Large intestine (tissue), 3 donors: ENCODE results near the gene ITGA5. TPM values are rescaled to one million over a fixed set of nuclear protein-coding genes. Genes with fewer than 3 reads are reported as not detected.

Experiments used
- DNase-seq, 2 donors: peaks; one replicate each; pipeline versions ENCODE4 v3.0.0 to v3.0.0-alpha.2; 2013
- H3K27ac ChIP-seq: one replicate; pipeline ENCODE4 v1.5.1; 2013; ENCODE audit warnings: low read length
- H3K27me3 ChIP-seq: 2 replicates; pipeline ENCODE4 v1.6.1; 2013; ENCODE audit warnings: low read length; ENCODE audit not compliant: control insufficient read depth, insufficient read depth
- H3K36me3 ChIP-seq: 2 replicates; pipeline ENCODE4 v1.6.1; 2013; ENCODE audit warnings: low read length; ENCODE audit not compliant: control insufficient read depth, insufficient read depth
- H3K4me1 ChIP-seq: one replicate; pipeline ENCODE4 v1.6.1; 2013; ENCODE audit warnings: low read length; ENCODE audit not compliant: control insufficient read depth, insufficient read depth
- H3K4me3 ChIP-seq: one replicate; pipeline ENCODE4 v1.5.1; 2013; ENCODE audit warnings: low read length
- H3K9me3 ChIP-seq: one replicate; pipeline ENCODE4 v1.6.1; 2013; ENCODE audit warnings: mild to moderate bottlenecking, low read depth, low read length, moderate library complexity; ENCODE audit not compliant: control insufficient read depth
- WGBS: methylation state at CpG from one replicate; pipeline ENCODE4 v1.1.5; 2013; ENCODE audit warnings: low lambda C conversion rate; ENCODE audit not compliant: insufficient coverage; 5-methylcytosine and 5-hydroxymethylcytosine counted together
- polyA plus RNA-seq: library from polyadenylated mRNA; unstranded; fragments of 120-200 nt; gene quantifications from one replicate; pipeline ENCODE4 v1.2.1, GENCODE V29; 2013

ITGA5 gene
- polyA plus RNA-seq, 1 donor: 23.9 TPM

GRCh38 chr12:54447917-54448316 lies 28.9 kb upstream of the ITGA5 start:
- no peak for DNase-seq
- WGBS: 88% methylated on average over 1 of the region's 2 CpGs
- Histone ChIP-seq H3K36me3 (no peaks in the 10 kb centered on the region), H3K27ac (no peak overlapping the region), H3K4me1 (peaks cover 6% of the 10 kb centered on the region), H3K27me3 (no peaks in the 10 kb centered on the region), H3K9me3 (no peaks in the 10 kb centered on the region), H3K4me3 (no peak overlapping the region)

DNA sequence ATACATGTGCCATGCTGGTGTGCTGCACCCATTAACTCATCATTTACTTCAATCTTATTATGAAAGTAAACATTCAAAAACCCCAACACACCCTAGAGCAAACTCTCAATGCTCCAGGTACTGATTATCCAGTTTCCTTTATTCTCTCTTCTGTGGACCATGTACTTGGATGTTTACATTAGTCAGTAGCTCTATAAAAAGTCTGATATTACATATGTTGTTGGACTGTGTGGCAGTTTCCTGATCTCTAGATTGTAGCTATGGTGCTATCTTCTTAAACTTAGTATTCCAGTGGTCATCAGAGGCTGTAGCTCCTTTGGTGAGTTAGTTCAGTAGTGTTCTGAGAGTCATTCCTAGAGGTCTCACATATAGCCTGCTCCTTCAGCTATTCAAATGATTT lies 25.1 kb upstream of the ITGA5 start:
- Histone ChIP-seq H3K27ac (no peak overlapping the region), H3K4me1 (peaks cover 6% of the 10 kb centered on the region), H3K4me3 (no peak overlapping the region), H3K27me3 (no peaks in the 10 kb centered on the region), H3K9me3 (no peaks in the 10 kb centered on the region), H3K36me3 (no peaks in the 10 kb centered on the region)
- DNase-seq: peak; percentile 23 to 77

DNA sequence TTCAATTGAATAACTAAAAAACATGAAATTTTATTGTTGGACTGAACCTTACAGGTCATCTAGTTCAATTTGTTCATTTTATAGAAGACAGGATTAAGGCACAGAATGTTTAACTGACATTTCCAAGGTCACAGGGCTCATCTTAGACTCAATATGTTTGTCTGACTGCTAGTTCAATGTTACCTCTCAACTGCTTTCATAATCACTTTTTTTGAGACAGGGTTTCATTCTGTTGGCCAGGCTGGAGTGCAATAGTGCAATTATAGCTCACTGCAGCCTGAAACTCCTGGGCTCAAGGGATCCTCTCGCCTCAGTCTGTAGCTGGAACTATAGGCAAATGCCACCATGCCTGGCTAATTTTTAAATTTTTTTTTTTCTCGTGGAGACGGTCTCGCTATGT lies 24.4 kb upstream of the ITGA5 start:
- DNase-seq: no peak
- Histone ChIP-seq H3K36me3 (no peaks in the 10 kb centered on the region), H3K4me3 (no peak overlapping the region), H3K9me3 (no peaks in the 10 kb centered on the region), H3K27me3 (no peaks in the 10 kb centered on the region), H3K4me1 (peaks cover 6% of the 10 kb centered on the region), H3K27ac (no peak overlapping the region)
- WGBS: 87% methylated on average over 3 of the region's 4 CpGs

DNA sequence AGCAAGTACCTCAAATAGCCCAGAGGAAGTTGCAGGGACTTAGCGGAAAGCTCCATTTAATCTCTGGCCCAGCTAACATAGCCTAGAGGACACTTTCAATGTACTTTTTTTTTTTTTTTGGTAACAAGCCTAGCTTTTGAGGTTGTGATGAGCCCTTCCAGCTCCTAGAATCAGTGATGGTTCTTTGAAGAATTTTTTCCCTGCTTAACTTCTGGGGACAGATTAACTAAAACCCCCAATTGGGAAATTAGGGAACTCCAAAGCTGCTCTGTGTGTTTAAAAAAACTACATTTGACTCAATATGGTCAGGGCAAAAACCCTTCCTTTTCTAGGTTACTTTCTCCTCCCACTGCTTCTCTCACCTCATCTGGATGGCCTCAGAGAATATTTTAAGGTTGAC lies 23.9 kb upstream of the ITGA5 start:
- WGBS: no CpG with 5 or more reads among the region's 1 CpG

GRCh38 chr12:54442099-54442498 lies 23.0 kb upstream of the ITGA5 start:
- DNase-seq: no peak
- Histone ChIP-seq H3K36me3 (no peaks in the 10 kb centered on the region), H3K4me1 (peaks cover 6% of the 10 kb centered on the region), H3K9me3 (no peaks in the 10 kb centered on the region), H3K27ac (no peak overlapping the region), H3K4me3 (no peak overlapping the region), H3K27me3 (no peaks in the 10 kb centered on the region)
- 40% methylated on average over 1 of the region's 2 CpGs for WGBS

More for the DNA sequence above, 23.9 kb upstream of the ITGA5 start:
- Histone ChIP-seq H3K9me3 (no peaks in the 10 kb centered on the region), H3K27me3 (no peaks in the 10 kb centered on the region), H3K27ac (no peak overlapping the region), H3K4me1 (peaks cover 6% of the 10 kb centered on the region), H3K36me3 (no peaks in the 10 kb centered on the region), H3K4me3 (no peak overlapping the region)
- DNase-seq: no peak

- DNase-seq: peak in 1 of 2 donors; percentile 37
- H3K36me3 ChIP-seq: no peaks in the 10 kb centered on the region
- no CpG with 5 or more reads among the region's 10 CpGs for WGBS
- H3K4me3 ChIP-seq: no peak overlapping the region
- H3K4me1 ChIP-seq: peaks cover 6% of the 10 kb centered on the region
- H3K9me3 ChIP-seq: no peaks in the 10 kb centered on the region
- H3K27ac ChIP-seq: no peak overlapping the region
- no peaks in the 10 kb centered on the region for H3K27me3 ChIP-seq
Measured at GRCh38 chr12:54439521-54440255, 20.6 kb upstream of the ITGA5 start.

- WGBS: no CpG with 5 or more reads among the region's 1 CpG
- no peak for DNase-seq
- Histone ChIP-seq H3K36me3 (no peaks in the 10 kb centered on the region), H3K4me3 (no peak overlapping the region), H3K4me1 (peaks cover 6% of the 10 kb centered on the region), H3K27me3 (no peaks in the 10 kb centered on the region), H3K9me3 (no peaks in the 10 kb centered on the region), H3K27ac (no peak overlapping the region)
Measured at GRCh38 chr12:54439096-54439495, 20.0 kb upstream of the ITGA5 start.

- Histone ChIP-seq H3K9me3 (no peaks in the 10 kb centered on the region), H3K27me3 (no peaks in the 10 kb centered on the region), H3K4me1 (peaks cover 1% of the 10 kb centered on the region), H3K36me3 (no peaks in the 10 kb centered on the region), H3K27ac (no peak overlapping the region), H3K4me3 (no peak overlapping the region)
- no CpG with 5 or more reads among the region's 1 CpG for WGBS
- no peak for DNase-seq
Measured at GRCh38 chr12:54438517-54438916, 19.5 kb upstream of the ITGA5 start.

DNA sequence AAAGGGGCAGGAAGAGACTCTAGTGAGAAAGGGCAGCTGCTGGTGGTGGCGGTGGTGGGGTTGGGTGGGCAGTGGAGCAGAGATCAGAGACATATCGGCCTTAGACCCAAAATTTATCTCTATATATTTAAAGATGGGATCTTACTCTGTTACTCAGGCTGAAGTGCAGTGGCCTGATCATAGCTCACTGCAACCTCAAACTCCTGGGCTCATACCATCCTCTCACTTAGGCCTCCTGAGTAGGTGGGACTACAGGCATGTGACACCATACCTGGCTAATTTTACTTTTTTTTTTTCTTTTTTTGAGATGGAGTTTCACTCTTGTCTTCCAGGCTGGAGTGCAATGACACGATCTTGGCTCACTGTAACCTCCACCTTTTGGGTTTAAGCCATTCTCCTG lies 18.6 kb upstream of the ITGA5 start:
- no peaks in the 10 kb centered on the region for H3K4me1 ChIP-seq
- H3K27ac ChIP-seq: no peak overlapping the region
- 71% methylated on average over 1 of the region's 3 CpGs for WGBS
- H3K4me3 ChIP-seq: no peak overlapping the region
- no peaks in the 10 kb centered on the region for H3K9me3 ChIP-seq
- no peak for DNase-seq
- no peaks in the 10 kb centered on the region for H3K36me3 ChIP-seq
- peaks cover 4% of the 10 kb centered on the region for H3K27me3 ChIP-seq

GRCh38 chr12:54437243-54437642 lies 18.2 kb upstream of the ITGA5 start:
- no peak overlapping the region for H3K27ac ChIP-seq
- peaks cover 3% of the 10 kb centered on the region for H3K4me1 ChIP-seq
- H3K27me3 ChIP-seq: peaks cover 8% of the 10 kb centered on the region
- no peaks in the 10 kb centered on the region for H3K9me3 ChIP-seq
- no peak overlapping the region for H3K4me3 ChIP-seq
- no peak for DNase-seq
- no peaks in the 10 kb centered on the region for H3K36me3 ChIP-seq

DNA sequence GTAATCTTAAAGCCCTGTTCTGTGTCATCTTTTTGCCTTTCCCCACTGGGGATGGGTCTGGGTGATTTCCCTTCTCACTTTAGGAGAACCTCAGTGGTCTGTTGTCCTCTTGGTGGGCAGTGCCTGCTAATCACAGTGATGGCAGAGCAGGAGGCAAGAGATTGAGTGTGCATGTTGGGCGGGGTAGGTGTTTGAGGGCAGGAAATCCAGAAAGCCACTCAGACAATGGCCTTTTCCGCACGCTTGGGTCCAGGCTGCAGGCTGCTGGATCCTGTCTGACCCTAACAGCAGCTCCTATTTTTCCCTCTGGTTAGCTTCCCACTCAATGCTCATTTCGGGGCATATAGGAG lies 13.7 kb upstream of the ITGA5 start:
- Histone ChIP-seq H3K36me3 (no peaks in the 10 kb centered on the region), H3K9me3 (no peaks in the 10 kb centered on the region), H3K27me3 (peaks cover 13% of the 10 kb centered on the region), H3K27ac (peak overlapping the region; percentile 29), H3K4me1 (peaks cover 7% of the 10 kb centered on the region), H3K4me3 (no peak overlapping the region)
- no CpG with 5 or more reads among the region's 4 CpGs for WGBS
- DNase-seq: no peak
